Measurements from ENCODE around the gene SLC6A13.
A peak's percentile ranks its signal among the peaks of the same experiment; 100 is the strongest.

Gene SLC6A13

DNA sequence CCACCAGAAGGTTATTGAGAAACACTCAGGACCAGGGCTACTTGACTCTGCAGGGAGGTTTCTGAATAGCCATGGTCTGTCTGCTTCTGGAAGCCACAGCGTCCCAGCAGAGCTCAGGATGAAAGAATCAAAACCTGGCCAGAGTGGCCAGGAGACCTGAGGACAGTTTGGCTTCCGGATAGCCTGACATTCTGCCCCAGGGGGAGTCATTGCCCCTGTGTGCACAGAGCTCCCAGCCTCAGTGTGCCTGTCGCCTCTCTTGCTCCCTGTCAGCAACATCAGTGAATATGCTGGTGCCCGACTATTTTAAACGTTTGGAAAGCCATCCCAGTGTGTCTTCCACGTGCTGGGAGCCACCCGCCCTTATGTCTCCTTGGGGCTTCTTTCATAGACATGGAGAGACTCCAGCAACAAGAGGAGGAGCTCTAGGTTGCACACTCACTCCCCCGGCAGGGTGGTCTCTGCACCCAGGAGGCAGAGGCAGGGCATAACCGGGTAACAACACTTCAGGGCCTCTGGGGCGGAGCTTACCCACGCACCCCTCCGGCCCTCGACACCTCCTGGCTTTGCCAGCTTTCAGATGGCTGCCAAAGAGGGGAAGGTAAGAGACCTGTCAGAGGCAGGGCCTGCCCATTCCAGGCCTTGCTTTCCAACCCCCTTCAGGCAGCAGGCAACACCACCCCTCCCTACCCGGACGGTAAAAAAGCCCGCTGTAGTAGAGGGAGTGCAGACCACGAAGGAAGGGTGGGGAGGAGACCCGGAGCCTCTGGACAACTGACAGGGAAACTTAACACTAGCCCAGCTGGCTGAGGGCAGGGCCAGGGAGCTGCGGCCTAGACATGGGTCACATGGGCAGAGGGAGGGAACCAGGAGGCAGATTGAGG lies 29.7 kb downstream of the SLC6A13 start:
- peak; percentile 16; the same call in 1 of the 2 replicates for TF ChIP-seq MYC (IDR thresholded peaks at IDR 0.05; ENCODE audit: low read depth, low read length)
- TF ChIP-seq, protein P1, sequence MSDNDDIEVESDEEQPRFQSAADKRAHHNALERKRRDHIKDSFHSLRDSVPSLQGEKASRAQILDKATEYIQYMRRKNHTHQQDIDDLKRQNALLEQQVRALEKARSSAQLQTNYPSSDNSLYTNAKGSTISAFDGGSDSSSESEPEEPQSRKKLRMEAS (IDR thresholded peaks at IDR 0.05; ENCODE audit: low read depth, low read length), result peak; percentile 81
- no peak for TF ChIP-seq POLR2A (IDR thresholded peaks at IDR 0.05; ENCODE audit: extremely low read depth, insufficient read length)
- TF ChIP-seq, protein P2, sequence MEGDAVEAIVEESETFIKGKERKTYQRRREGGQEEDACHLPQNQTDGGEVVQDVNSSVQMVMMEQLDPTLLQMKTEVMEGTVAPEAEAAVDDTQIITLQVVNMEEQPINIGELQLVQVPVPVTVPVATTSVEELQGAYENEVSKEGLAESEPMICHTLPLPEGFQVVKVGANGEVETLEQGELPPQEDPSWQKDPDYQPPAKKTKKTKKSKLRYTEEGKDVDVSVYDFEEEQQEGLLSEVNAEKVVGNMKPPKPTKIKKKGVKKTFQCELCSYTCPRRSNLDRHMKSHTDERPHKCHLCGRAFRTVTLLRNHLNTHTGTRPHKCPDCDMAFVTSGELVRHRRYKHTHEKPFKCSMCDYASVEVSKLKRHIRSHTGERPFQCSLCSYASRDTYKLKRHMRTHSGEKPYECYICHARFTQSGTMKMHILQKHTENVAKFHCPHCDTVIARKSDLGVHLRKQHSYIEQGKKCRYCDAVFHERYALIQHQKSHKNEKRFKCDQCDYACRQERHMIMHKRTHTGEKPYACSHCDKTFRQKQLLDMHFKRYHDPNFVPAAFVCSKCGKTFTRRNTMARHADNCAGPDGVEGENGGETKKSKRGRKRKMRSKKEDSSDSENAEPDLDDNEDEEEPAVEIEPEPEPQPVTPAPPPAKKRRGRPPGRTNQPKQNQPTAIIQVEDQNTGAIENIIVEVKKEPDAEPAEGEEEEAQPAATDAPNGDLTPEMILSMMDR (IDR thresholded peaks at IDR 0.05; ENCODE audit: low read depth, low read length), result no peak
- peak; percentile 89 for DNase-seq (ENCODE audit: low read depth)
- no peak overlapping the region for H3K4me3 ChIP-seq (ENCODE audit: low read depth, low read length)

DNA sequence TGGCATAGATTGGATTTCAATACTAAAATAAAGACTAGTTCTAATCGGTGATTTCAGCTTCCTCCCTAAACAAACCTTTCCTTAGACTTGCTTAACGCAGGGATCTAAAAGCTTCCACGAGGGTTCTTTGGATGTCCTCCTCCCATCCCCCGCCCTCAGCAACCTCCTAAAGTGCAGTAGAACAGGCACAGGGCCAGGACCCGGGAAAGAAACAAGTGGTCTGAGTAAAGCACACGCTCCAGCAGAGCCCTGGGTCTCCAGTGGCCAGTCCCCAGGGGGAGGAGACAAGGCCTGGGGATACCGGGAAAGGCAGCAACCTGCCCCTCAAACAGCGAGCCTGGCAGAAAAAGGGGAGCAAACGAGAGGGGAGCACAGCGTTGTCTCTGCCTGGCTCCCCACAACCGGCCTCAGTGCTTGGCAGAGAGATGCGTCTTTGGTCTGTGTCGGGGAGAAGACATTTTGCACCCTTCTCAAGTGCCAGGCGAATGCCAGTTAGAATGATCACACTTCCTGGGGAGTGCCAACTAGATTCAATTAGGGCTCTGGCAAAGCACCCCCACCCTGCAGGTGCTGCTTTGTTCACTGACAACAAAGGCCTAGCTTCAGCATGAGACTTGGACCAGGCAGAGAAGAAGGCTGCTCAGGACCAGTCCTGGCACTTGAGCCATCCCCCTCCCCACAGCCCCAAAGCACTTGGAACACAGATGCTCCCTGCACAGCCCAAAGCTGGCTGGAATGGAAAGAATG lies 31.5 kb downstream of the SLC6A13 start:
- TF ChIP-seq POLR2A (IDR thresholded peaks at IDR 0.05; ENCODE audit: extremely low read depth, insufficient read length) (no peak), MYC (IDR thresholded peaks at IDR 0.05; ENCODE audit: low read depth, low read length) (no peak)
- TF ChIP-seq, protein P1 (IDR thresholded peaks at IDR 0.05; ENCODE audit: low read depth, low read length), result no peak
- TF ChIP-seq, protein P2 (IDR thresholded peaks at IDR 0.05; ENCODE audit: low read depth, low read length), result no peak
- no peak overlapping the region for H3K4me3 ChIP-seq (ENCODE audit: low read depth, low read length)
- no peak for DNase-seq (ENCODE audit: low read depth)

DNA sequence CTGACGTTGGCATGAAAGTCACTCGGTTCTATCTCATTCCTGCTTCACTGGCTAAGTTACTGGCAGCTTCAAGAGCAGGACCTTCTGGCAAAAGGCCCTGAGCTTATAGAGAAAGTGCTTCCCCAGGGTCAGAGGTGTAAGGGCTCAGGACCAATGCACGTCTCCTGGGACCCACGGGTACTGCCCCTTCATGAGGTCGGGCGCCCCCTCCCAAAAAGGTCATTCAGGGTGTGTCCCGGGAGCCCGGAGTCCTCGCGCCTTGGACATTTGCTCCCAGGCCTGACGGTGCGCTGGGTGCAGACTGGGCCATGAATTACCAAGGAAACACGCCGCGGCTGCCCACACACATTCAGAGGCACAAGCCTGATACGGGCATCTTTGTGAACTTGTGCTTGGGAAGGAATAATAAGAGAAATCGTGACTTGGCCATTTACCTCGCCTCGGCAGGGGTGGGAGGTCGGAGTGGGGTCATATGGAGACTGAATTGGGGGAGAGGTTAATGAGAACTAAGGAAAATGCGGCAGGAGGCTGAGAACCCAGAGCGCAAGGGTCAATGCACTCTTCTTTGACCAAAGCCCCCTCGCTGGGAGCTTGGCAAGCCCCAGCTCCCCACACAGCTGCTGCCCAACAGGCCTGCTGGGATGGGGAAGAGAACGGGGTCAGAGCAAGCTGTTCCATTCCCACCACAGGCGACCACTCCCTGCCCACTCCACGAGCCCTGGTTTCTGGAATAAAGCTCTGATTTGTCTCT lies 33.0 kb downstream of the SLC6A13 start:
- TF ChIP-seq, protein P2 (IDR thresholded peaks at IDR 0.05; ENCODE audit: low read depth, low read length), result no peak
- TF ChIP-seq MYC (IDR thresholded peaks at IDR 0.05; ENCODE audit: low read depth, low read length) (no peak), POLR2A (IDR thresholded peaks at IDR 0.05; ENCODE audit: extremely low read depth, insufficient read length) (no peak)
- TF ChIP-seq, protein P1 (IDR thresholded peaks at IDR 0.05; ENCODE audit: low read depth, low read length), result no peak
- no peak for DNase-seq (ENCODE audit: low read depth)
- H3K4me3 ChIP-seq (ENCODE audit: low read depth, low read length), result no peak overlapping the region

- no peak overlapping the region for H3K4me3 ChIP-seq (ENCODE audit: low read depth, low read length)
- TF ChIP-seq POLR2A (IDR thresholded peaks at IDR 0.05; ENCODE audit: extremely low read depth, insufficient read length), result no peak
- TF ChIP-seq, protein P1 (IDR thresholded peaks at IDR 0.05; ENCODE audit: low read depth, low read length), result no peak
- no peak for TF ChIP-seq MYC (IDR thresholded peaks at IDR 0.05; ENCODE audit: low read depth, low read length)
- TF ChIP-seq, protein P2 (IDR thresholded peaks at IDR 0.05; ENCODE audit: low read depth, low read length), result no peak
- no peak for DNase-seq (ENCODE audit: low read depth)
These were observed 33.8 kb downstream of the SLC6A13 start for GRCh38 chr12:228846-229200.
